ENCODE measurements around the gene ULK2. TPM values are rescaled to one million over a fixed set of nuclear protein-coding genes. Genes with fewer than 3 reads are reported as not detected.
"Not testable (repeated sequence)": the region's sequence is repeated elsewhere in the genome, so short reads cannot be mapped to it uniquely, and the experiment has no call there.

Gene ULK2
- total RNA-seq, 2 experiments from 2014 or later, result 16.1 to 17.1 TPM

DNA sequence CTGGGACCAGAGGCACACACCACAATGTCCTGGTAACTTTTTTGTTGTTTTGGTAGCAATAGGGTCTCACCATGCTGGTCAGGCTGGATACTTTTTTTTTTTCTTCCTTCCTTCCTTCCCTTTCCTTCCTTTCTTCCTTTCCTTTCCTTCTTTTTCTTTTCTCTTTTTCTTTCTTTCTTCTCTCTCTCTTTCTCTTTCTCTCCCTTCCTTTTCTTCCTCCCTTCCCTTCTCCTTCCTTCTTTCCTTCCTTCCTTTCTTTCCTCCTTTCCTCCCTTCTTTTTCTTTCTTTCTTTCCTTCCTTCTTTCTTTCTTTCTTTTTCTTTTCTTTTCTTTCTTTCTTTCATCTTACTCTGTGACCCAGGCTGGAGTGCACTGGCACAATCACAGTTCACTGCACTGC, 18.4 kb upstream of the ULK2 start:
- H3K4me3 Mint-ChIP-seq, result no peak overlapping the region
- H3K27ac Mint-ChIP-seq, result no peak overlapping the region

DNA sequence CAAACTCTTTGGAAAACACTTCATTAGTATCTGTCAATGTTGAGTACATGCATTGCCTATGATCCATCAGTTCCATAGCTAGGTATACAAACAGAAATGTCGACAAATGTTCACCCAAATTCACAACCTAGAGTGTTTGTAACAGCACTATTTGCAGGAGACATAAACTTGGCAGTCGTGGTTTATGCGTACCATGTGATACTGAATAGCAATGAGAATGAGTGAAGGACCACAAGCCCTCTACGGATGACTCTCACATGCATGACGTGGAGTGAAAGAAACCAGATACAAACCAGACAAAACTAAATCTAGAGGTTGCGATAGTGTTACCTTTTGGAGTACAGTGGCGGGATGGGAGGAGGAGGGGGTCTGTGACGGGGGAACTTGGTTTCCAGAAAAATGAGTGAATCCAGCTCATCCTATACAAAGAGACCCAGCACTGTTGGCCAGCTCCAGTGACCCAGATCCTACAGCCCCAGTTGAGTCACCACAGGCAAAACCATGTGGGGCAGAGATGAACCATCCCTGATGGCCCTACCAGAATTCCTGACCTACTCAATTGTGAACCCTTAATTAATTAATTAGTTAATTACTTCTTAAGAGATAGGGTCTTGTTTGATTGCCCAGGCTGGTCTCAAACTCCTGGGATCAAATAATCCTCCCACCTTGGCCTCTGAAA, 15.9 kb upstream of the ULK2 start:
- Mint-ChIP-seq H3K36me3 (ENCODE audit: low read depth) (no peaks in the 10 kb centered on the region), H3K9me3 (no peaks in the 10 kb centered on the region), H3K4me3 (no peak overlapping the region), H3K4me1 (peaks cover 4% of the 10 kb centered on the region), H3K27me3 (peaks cover under 1% of the 10 kb centered on the region), H3K27ac (no peak overlapping the region)
- no peak for DNase-seq
- ChIA-PET POLR2A (no interaction called here), CTCF (interaction anchor here (0.6 kb wide), 2 partner anchors 16 kb away, joined by 4 to 6 read pairs; no protein-coding TSS in a partner anchor)

More for the DNA sequence above, 18.4 kb upstream of the ULK2 start:
- DNase-seq, result no peak
- H3K27me3 Mint-ChIP-seq, result no peaks in the 10 kb centered on the region
- H3K9me3 Mint-ChIP-seq, result no peaks in the 10 kb centered on the region
- ChIA-PET POLR2A (no interaction called here), CTCF (no interaction called here)
- peaks cover 2% of the 10 kb centered on the region for H3K4me1 Mint-ChIP-seq
- H3K36me3 Mint-ChIP-seq (ENCODE audit: low read depth), result no peaks in the 10 kb centered on the region

DNA sequence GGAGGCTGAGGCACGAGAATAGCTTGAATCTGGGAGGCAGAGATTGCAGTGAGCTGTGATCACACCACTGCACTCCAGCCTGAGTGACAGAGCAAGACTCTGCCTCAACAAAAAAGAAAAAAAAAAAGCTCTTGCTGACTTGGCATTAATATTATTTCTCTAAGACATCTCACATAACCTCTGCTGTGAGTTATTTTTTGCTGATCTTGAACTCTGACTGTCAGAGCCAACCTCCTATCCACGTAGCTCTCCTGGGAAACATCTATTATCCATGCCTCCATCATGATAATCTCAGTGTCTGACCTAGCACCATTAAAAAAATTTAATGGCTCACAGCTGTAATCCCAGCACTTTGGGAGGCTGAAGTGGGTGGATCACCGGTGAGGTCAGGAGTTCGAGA, 12.7 kb upstream of the ULK2 start:
- ChIA-PET CTCF (interaction anchor here (0.6 kb wide), 1 partner anchor 250 kb away, joined by 4 read pairs; no protein-coding TSS in a partner anchor), POLR2A (no interaction called here)
- no peaks in the 10 kb centered on the region for H3K9me3 Mint-ChIP-seq
- DNase-seq, result no peak
- no peak overlapping the region for H3K4me3 Mint-ChIP-seq
- H3K27me3 Mint-ChIP-seq, result peaks cover 1% of the 10 kb centered on the region
- no peak overlapping the region for H3K27ac Mint-ChIP-seq
- H3K4me1 Mint-ChIP-seq, result peaks cover 32% of the 10 kb centered on the region
- no peaks in the 10 kb centered on the region for H3K36me3 Mint-ChIP-seq (ENCODE audit: low read depth)

DNA sequence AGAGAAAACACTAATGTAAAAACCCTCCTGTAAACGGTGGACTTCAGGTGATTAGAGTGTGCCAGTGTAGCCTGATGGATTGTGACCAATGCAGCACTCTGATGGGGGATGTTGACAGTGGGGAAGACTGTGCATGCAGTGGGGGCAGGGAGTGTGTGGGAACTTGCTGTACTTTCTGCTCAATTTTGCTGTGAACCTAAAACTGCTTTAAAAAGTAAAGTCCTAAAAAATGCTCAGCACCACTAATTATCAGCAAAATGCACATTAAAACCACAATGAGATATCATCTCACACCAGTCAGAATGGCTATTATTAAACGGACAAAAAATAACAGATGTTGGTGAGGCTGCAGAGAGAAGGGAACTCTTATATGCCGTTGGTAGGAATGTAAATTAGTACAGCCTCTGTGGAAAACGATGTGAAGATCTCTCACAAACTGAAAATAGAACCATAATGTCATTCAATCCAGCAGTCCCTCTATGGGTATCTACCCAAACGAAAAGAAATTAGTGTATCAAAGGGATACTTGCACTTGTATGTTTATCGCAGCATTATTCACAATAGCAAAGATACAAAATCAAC, 9.7 kb upstream of the ULK2 start:
- Mint-ChIP-seq H3K36me3 (ENCODE audit: low read depth) (no peaks in the 10 kb centered on the region), H3K4me3 (peak overlapping the region; percentile 58), H3K27me3 (peaks cover 1% of the 10 kb centered on the region), H3K9me3 (no peaks in the 10 kb centered on the region), H3K4me1 (peaks cover 33% of the 10 kb centered on the region), H3K27ac (peak overlapping the region; percentile 83)
- DNase-seq, result no peak
- POLR2A ChIA-PET, result no interaction called here
- CTCF ChIA-PET, result no interaction called here

DNA sequence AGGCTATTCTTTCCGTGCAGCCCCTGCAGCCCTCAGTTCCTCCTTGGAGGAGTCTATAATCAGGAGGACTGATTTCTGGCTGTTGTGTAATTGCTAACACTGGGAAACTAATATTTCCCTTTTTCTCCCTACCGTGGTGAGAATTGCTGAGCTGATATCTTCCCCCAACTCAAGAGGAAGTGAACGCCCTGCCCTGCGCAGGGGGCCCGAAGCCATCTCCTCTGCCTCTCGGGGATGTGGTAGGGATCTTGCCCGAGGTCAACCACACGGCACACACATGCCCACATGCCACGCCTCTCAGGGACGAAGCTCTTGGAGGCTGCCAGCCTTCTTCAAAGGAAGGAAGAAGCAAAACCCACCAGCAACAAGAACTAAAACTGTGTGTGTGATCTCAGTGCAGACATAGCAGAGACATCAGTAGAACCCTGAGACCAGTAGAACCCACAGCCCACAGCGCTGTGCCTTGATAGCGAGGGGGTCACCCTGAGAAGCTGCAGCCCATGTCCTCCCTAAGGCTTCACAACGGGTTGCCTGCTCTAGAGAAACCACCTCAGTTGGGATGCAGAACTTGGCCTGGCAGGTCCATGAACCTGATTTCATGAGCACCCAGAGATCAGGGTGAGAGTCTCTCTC, 8.9 kb upstream of the ULK2 start:
- POLR2A ChIA-PET, result no interaction called here

DNA sequence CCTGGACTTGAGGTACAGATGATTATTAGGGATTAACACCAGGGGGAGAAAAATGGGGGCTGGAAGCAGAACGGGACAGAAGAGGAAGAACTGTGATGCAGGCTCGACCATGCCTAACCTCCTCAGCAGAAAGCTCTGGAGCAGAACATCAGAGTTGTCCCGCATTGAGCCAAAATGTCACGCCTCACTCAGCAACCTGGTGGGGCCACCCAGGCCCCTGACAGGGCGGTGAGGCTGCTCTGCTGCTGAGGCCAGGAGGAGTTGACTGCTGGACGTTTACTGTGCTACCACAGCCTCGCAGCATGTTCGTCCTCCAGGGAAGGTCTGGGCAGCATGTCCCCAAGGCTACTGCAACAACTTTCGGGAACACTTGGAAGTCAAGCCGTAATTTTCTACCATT, 6.5 kb upstream of the ULK2 start:
- Mint-ChIP-seq H3K4me1 (peaks cover 38% of the 10 kb centered on the region), H3K36me3 (ENCODE audit: low read depth) (no peaks in the 10 kb centered on the region), H3K4me3 (no peak overlapping the region), H3K27me3 (peaks cover 1% of the 10 kb centered on the region), H3K27ac (no peak overlapping the region), H3K9me3 (no peaks in the 10 kb centered on the region)
- no peak for DNase-seq
- CTCF ChIA-PET, result interaction anchor here (0.7 kb wide), 1 partner anchor 15 kb away, joined by 3 read pairs; no protein-coding TSS in a partner anchor
- POLR2A ChIA-PET, result no interaction called here

More for the DNA sequence above, 8.9 kb upstream of the ULK2 start:
- CTCF ChIA-PET, result interaction anchor here (0.7 to 1.0 kb wide), 2 partner anchors 8 to 22 kb away, joined by 3 to 5 read pairs; no protein-coding TSS in a partner anchor
- no peaks in the 10 kb centered on the region for H3K36me3 Mint-ChIP-seq (ENCODE audit: low read depth)
- no peaks in the 10 kb centered on the region for H3K9me3 Mint-ChIP-seq
- peak overlapping the region; percentile 83 for H3K27ac Mint-ChIP-seq
- peaks cover 1% of the 10 kb centered on the region for H3K27me3 Mint-ChIP-seq
- H3K4me3 Mint-ChIP-seq, result peak overlapping the region; percentile 58
- DNase-seq, result peak; percentile 78
- H3K4me1 Mint-ChIP-seq, result peaks cover 33% of the 10 kb centered on the region

GRCh38 chr17:19873346-19873745, 5.6 kb upstream of the ULK2 start:
- H3K9me3 Mint-ChIP-seq, result no peaks in the 10 kb centered on the region
- CTCF ChIA-PET, result interaction anchor here (0.6 to 1.6 kb wide), 2 partner anchors 18 to 53 kb away, joined by 3 to 4 read pairs; no protein-coding TSS in a partner anchor
- no peaks in the 10 kb centered on the region for H3K36me3 Mint-ChIP-seq (ENCODE audit: low read depth)
- H3K27ac Mint-ChIP-seq, result no peak overlapping the region
- POLR2A ChIA-PET, result no interaction called here
- no peaks in the 10 kb centered on the region for H3K27me3 Mint-ChIP-seq
- H3K4me1 Mint-ChIP-seq, result peaks cover 37% of the 10 kb centered on the region
- no peak for DNase-seq
- H3K4me3 Mint-ChIP-seq, result no peak overlapping the region

- H3K27me3 Mint-ChIP-seq, result no peaks in the 10 kb centered on the region
- H3K4me1 Mint-ChIP-seq, result peaks cover 26% of the 10 kb centered on the region
- ChIA-PET CTCF (interaction anchor here (0.9 kb wide), 1 partner anchor 8 kb away, joined by 5 read pairs; no protein-coding TSS in a partner anchor), POLR2A (no interaction called here)
- no peaks in the 10 kb centered on the region for H3K9me3 Mint-ChIP-seq
- peak overlapping the region; percentile 49 for H3K4me3 Mint-ChIP-seq
- no peak overlapping the region for H3K27ac Mint-ChIP-seq
- H3K36me3 Mint-ChIP-seq (ENCODE audit: low read depth), result peaks cover 10% of the 10 kb centered on the region
- no peak for DNase-seq
Observed at GRCh38 chr17:19868079-19868395, 301 bp upstream of the ULK2 start.

- Mint-ChIP-seq H3K27me3 (no peaks in the 10 kb centered on the region), H3K4me3 (peak overlapping the region; percentile 80), H3K9me3 (no peaks in the 10 kb centered on the region), H3K27ac (peak overlapping the region; percentile 89), H3K36me3 (ENCODE audit: low read depth) (peaks cover 10% of the 10 kb centered on the region), H3K4me1 (peaks cover 26% of the 10 kb centered on the region)
- ChIA-PET CTCF (interaction anchor here (0.6 to 1.5 kb wide), 2 partner anchors 17 to 142 kb away, joined by 3 to 6 read pairs; no protein-coding TSS in a partner anchor), POLR2A (no interaction called here)
- DNase-seq, result peak; percentile 52
Observed at GRCh38 chr17:19867079-19867328, 732 bp downstream of the ULK2 start.

DNA sequence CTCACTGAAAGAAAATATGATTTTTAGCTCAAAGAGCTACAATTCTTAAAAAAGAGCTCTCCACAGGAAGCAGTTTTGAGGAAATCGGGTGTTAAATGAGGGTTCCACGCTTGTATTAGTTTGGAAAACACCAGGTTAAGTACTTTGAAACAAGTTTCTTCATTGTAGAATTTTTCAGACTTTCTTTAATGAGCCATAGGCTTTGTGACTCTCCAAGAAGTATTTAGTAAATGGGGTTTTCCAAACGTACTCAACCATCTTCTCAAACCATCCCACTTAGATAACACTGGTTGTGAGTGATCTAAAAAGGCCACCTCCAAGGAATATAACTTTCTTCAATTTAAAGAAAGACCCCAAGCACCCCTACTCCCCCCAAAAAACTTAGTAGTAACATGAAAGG, 2.7 kb downstream of the ULK2 start:
- no peaks in the 10 kb centered on the region for H3K27me3 Mint-ChIP-seq
- H3K4me1 Mint-ChIP-seq, result peaks cover 23% of the 10 kb centered on the region
- no peaks in the 10 kb centered on the region for H3K9me3 Mint-ChIP-seq
- ChIA-PET POLR2A (interaction anchor here (0.6 kb wide), 1 partner anchor 237 kb away, joined by 3 read pairs; no protein-coding TSS in a partner anchor), CTCF (no interaction called here)
- peak overlapping the region; percentile 5 for H3K4me3 Mint-ChIP-seq
- DNase-seq, result no peak
- no peak overlapping the region for H3K27ac Mint-ChIP-seq
- peaks cover 14% of the 10 kb centered on the region for H3K36me3 Mint-ChIP-seq (ENCODE audit: low read depth)

DNA sequence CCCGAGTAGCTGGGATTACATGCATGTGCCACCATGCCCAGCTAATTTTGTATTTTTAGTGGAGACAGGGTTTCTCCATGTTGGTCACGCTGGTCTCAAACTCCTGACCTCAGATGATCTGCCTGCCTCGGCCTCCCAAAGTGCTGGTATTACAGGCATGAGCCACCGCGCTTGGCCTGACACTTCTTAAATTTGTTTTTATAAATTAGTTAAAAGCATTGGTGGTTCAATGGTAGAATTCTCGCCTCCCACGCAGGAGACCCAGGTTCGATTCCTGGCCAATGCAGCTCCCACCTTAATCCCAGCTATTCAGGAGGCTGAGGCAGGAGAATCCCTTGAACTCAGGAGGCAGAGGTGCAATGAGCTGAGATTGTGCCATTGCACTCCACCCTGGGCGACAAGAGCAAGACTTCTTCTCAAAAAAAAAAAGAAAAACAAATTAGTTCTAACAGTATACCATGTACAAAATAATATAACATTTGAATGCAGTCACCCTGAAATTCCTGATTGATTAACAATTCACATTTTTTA, 7.0 kb downstream of the ULK2 start:
- H3K9me3 Mint-ChIP-seq, DNase-seq, H3K27me3 Mint-ChIP-seq, H3K4me3 Mint-ChIP-seq, H3K27ac Mint-ChIP-seq, CTCF ChIA-PET, POLR2A ChIA-PET, H3K4me1 Mint-ChIP-seq: not testable (repeated sequence)
- H3K36me3 Mint-ChIP-seq (ENCODE audit: low read depth), result peaks cover 20% of the 10 kb centered on the region

DNA sequence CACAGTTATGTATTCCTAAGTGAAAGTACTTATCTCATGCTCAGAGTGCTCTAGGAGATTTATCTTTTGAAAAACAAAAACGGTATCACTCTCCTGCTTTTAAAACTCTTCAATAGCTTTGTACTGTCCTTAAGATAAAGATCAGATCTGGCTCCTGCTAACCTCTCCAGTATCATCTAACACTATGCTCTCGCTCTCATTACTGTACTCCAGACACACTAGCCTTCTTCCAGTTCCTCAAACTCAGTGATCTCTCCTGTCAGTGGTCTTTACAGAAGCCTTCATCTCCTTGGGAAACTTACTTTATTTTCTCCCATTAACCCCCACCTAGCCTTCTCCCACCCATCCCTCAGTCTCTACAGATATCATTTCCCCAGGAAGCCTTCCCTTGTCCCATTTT, 10.1 kb downstream of the ULK2 start:
- no peak for DNase-seq
- H3K27me3 Mint-ChIP-seq, result no peaks in the 10 kb centered on the region
- ChIA-PET POLR2A (no interaction called here), CTCF (interaction anchor here (0.6 to 1.3 kb wide), 3 partner anchors 11 to 161 kb away, joined by 3 to 4 read pairs (median 3); no protein-coding TSS in a partner anchor)
- no peak overlapping the region for H3K27ac Mint-ChIP-seq
- H3K4me1 Mint-ChIP-seq, result no peaks in the 10 kb centered on the region
- H3K36me3 Mint-ChIP-seq (ENCODE audit: low read depth), result peaks cover 13% of the 10 kb centered on the region
- no peaks in the 10 kb centered on the region for H3K9me3 Mint-ChIP-seq
- no peak overlapping the region for H3K4me3 Mint-ChIP-seq

DNA sequence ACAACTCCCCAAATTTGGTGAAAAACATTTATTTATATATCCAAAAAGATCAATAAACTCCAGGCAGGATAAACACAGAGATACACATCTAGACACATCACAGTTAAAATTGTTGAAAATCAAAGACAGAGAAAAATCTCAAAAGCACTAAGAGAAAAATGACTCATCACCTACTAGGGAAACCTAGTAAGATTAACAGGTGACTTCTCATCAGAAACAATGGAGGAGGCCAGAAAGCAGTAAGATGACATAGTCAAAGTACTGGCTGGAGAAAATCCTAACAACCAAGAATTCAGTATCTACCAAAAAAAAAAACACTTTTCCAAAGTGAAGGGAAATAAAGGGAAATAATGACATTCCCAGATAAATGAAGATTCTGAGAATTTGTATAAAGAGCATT, 33.8 kb downstream of the ULK2 start:
- Mint-ChIP-seq H3K9me3 (peaks cover 11% of the 10 kb centered on the region), H3K4me1 (peaks cover 4% of the 10 kb centered on the region), H3K4me3 (no peak overlapping the region), H3K27ac (no peak overlapping the region), H3K36me3 (ENCODE audit: low read depth) (peaks cover 43% of the 10 kb centered on the region), H3K27me3 (no peaks in the 10 kb centered on the region)
- POLR2A ChIA-PET, result no interaction called here
- CTCF ChIA-PET, result no interaction called here
- no peak for DNase-seq

All from activated CD4-positive, alpha-beta T cell treated with anti-CD3 and anti-CD28 coated beads, Interleukin-2, amount 10 ng/mL, durations not matched to agents 7 days and 5 days (primary cell).